ENCODE results near the gene FAM50B.

Gene FAM50B

DNA sequence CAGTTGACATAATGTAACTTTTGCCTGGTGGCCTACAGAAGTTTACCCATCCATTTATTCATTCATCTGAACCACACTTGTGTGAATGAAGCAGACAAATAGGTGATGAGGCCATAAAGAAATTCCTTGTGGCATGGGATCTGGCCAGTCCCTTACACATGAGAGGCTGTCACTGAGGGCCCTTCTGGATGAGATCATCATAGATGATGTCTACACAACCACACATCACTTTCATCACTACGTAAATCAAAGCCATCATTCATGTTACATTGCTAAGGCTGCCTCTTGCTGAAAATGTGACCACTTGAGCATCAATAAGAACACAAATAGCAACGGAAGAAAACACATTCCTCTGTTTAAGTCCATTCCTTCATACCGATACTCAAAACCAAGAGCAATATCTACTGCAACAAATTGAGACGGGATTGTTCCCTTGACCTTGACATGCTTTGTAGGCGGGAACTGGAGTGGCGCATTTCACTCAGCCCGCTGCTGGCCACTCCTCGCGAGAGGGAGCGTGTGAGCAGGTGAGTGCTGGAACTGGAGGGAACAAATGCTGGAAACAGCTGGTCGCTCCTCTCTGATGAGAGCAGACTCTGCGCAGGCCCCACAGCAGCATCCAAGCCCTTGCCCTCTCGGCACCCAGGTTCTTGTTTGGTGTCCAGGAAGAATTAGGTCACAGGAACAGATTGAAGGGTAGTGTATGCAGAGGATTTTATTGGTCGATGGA, 49.3 kb downstream of the FAM50B start:
- no peak for DNase-seq

- no peak for DNase-seq
Measured at GRCh38 chr6:3899061-3899460, 49.9 kb downstream of the FAM50B start.

DNA sequence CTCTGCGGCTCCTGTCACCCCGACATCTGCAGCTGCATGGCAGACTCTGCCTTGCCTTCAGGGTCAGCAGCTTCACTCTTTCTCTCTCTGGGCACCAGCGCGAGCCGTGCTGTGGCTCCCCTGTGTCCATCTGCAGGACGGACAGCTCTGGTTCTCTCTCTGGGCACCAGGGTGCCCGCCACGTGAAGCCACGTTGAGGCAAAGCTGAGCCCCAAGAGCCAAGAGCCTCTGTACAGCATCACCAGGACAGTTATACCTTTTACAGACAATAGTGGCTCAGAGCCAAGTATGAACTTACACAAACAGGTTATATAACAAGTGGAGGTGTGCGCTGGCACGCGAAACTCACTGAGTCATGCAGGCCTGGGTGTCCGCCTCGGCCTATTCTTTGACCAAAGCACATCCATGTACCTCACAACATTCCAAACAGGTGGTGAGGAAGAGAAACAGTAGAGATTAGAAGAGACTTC, 50.8 kb downstream of the FAM50B start:
- no peak for DNase-seq

All from NCI-H1092 treated with DMSO at 0.1 percent for 48 hours (cell line).